ENCODE measurements around the gene FOXP1. TPM values are rescaled to one million over a fixed set of nuclear protein-coding genes. Genes with fewer than 3 reads are reported as not detected.

The FOXP1 gene
- polyA plus RNA-seq, 1 donor from 2014 or later, result 5.6 TPM

DNA sequence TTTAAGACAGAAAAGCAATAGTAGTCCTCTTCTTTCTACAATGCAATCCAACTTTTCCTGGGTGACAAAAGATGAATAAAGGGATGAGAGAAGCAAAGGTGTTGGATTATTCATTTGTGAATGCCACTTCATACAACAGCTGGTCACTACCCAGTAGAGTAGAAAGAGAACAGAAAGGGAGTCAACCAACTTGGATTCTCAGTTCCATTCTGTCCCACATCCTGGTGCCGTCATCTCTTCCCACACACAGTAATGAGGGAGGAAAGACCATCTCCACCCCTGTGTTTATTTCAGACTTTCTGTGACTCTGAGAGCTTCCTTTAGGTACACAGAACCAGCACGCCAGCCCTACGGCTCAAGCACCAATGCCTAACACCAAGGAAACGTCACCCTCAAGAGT lies 71.0 kb downstream of the FOXP1 start:
- H3K9me3 ChIP-seq (ENCODE audit: low read length), result no peaks in the 10 kb centered on the region
- TF ChIP-seq, protein P1, sequence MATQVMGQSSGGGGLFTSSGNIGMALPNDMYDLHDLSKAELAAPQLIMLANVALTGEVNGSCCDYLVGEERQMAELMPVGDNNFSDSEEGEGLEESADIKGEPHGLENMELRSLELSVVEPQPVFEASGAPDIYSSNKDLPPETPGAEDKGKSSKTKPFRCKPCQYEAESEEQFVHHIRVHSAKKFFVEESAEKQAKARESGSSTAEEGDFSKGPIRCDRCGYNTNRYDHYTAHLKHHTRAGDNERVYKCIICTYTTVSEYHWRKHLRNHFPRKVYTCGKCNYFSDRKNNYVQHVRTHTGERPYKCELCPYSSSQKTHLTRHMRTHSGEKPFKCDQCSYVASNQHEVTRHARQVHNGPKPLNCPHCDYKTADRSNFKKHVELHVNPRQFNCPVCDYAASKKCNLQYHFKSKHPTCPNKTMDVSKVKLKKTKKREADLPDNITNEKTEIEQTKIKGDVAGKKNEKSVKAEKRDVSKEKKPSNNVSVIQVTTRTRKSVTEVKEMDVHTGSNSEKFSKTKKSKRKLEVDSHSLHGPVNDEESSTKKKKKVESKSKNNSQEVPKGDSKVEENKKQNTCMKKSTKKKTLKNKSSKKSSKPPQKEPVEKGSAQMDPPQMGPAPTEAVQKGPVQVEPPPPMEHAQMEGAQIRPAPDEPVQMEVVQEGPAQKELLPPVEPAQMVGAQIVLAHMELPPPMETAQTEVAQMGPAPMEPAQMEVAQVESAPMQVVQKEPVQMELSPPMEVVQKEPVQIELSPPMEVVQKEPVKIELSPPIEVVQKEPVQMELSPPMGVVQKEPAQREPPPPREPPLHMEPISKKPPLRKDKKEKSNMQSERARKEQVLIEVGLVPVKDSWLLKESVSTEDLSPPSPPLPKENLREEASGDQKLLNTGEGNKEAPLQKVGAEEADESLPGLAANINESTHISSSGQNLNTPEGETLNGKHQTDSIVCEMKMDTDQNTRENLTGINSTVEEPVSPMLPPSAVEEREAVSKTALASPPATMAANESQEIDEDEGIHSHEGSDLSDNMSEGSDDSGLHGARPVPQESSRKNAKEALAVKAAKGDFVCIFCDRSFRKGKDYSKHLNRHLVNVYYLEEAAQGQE (IDR thresholded peaks at IDR 0.05; ENCODE audit: borderline replicate concordance), result no peak
- no peak for TF ChIP-seq SMC3 (conservative IDR thresholded peaks at IDR 0.05; ENCODE audit: poor library complexity)
- TF ChIP-seq POLR2AphosphoS5 (IDR thresholded peaks at IDR 0.05), result no peak
- TF ChIP-seq EP300 (conservative IDR thresholded peaks at IDR 0.05; ENCODE audit: poor library complexity, severe bottlenecking), result no peak
- no peak for TF ChIP-seq MXI1 (conservative IDR thresholded peaks at IDR 0.05; ENCODE audit: poor library complexity, severe bottlenecking)
- no peak for TF ChIP-seq RAD21 (conservative IDR thresholded peaks at IDR 0.05)
- no peak for TF ChIP-seq TAF1 (IDR thresholded peaks at IDR 0.05; ENCODE audit: low read depth)
- no peak for TF ChIP-seq EZH2 (IDR thresholded peaks at IDR 0.05; ENCODE audit: borderline replicate concordance, insufficient read depth, low read length, poor library complexity, severe bottlenecking)
- no peak for TF ChIP-seq CTCF (IDR thresholded peaks at IDR 0.05; ENCODE audit: poor library complexity, severe bottlenecking)
- H3K36me3 ChIP-seq (ENCODE audit: insufficient read depth, low read length), result no peaks in the 10 kb centered on the region
- no peaks in the 10 kb centered on the region for H3K27me3 ChIP-seq (ENCODE audit: insufficient read depth, low read depth, low read length)
- H2AFZ ChIP-seq (ENCODE audit: low read depth, low read length), result no peak overlapping the region
- peaks cover 6% of the 10 kb centered on the region for H3K79me2 ChIP-seq (replicated peaks; ENCODE audit: insufficient read depth, low read length)
- no peaks in the 10 kb centered on the region for H3F3A ChIP-seq (ENCODE audit: insufficient read depth, low read length, poor library complexity, severe bottlenecking)
- H3K4me2 ChIP-seq (ENCODE audit: low read length), result no peak overlapping the region
- no peaks in the 10 kb centered on the region for H3K9me2 ChIP-seq (ENCODE audit: insufficient read depth, low read length)
- H4K20me1 ChIP-seq (ENCODE audit: insufficient read depth), result no peaks in the 10 kb centered on the region
- no peak overlapping the region for H3K4me3 ChIP-seq (ENCODE audit: low read length)
- no peak overlapping the region for H3K27ac ChIP-seq (ENCODE audit: low read length)
- H3K9ac ChIP-seq (ENCODE audit: low read length), result no peak overlapping the region

GRCh38 chr3:71512000-71512399 lies 71.5 kb downstream of the FOXP1 start:
- Histone ChIP-seq H3K27ac (ENCODE audit: low read length) (no peak overlapping the region), H3K9ac (ENCODE audit: low read length) (no peak overlapping the region), H3K9me2 (ENCODE audit: insufficient read depth, low read length) (no peaks in the 10 kb centered on the region), H3F3A (ENCODE audit: insufficient read depth, low read length, poor library complexity, severe bottlenecking) (no peaks in the 10 kb centered on the region), H3K36me3 (ENCODE audit: insufficient read depth, low read length) (no peaks in the 10 kb centered on the region), H3K79me2 (replicated peaks; ENCODE audit: insufficient read depth, low read length) (peaks cover 6% of the 10 kb centered on the region), H3K9me3 (ENCODE audit: low read length) (no peaks in the 10 kb centered on the region), H4K20me1 (ENCODE audit: insufficient read depth) (no peaks in the 10 kb centered on the region), H2AFZ (ENCODE audit: low read depth, low read length) (no peak overlapping the region), H3K4me3 (ENCODE audit: low read length) (no peak overlapping the region), H3K4me2 (ENCODE audit: low read length) (no peak overlapping the region), H3K27me3 (ENCODE audit: insufficient read depth, low read depth, low read length) (no peaks in the 10 kb centered on the region)
- TF ChIP-seq CTCF (IDR thresholded peaks at IDR 0.05; ENCODE audit: poor library complexity, severe bottlenecking), result no peak
- TF ChIP-seq EP300 (conservative IDR thresholded peaks at IDR 0.05; ENCODE audit: poor library complexity, severe bottlenecking), result no peak
